HCT116 (cell line): ENCODE data around the gene ARHGAP9.

ENCODE experiments used
- EZH2 ChIP-seq: fragments of 200-600 bp; sonication (generic); IDR thresholded peaks from 2 replicates; pipeline ENCODE4 v1.6.1; 2017; ENCODE audit warnings: antibody characterized with exemption, mixed run types
- EZH2phosphoT487 ChIP-seq: fragments of 200-600 bp; IDR thresholded peaks from 2 replicates; pipeline ENCODE4 v1.6.1; 2018; ENCODE audit warnings: antibody characterized with exemption, borderline replicate concordance
- JUND ChIP-seq: IDR thresholded peaks from 2 replicates; pipeline ENCODE4 v1.6.1; 2012
- POLR2A ChIP-seq: IDR thresholded peaks from 2 replicates; pipeline ENCODE4 v1.7.0; 2011; ENCODE audit warnings: borderline replicate concordance; ENCODE audit not compliant: insufficient read depth, insufficient read length; ENCODE audit errors: extremely low read depth
- SP1 ChIP-seq: IDR thresholded peaks from 2 replicates; pipeline ENCODE4 v1.6.1; 2012; ENCODE audit warnings: low read depth
- TCF7L2 ChIP-seq: IDR thresholded peaks from 2 replicates; pipeline ENCODE4 v1.7.0; 2011; ENCODE audit warnings: borderline replicate concordance, inconsistent platforms; ENCODE audit not compliant: insufficient read depth, insufficient read length; ENCODE audit errors: extremely low read depth
- YY1 ChIP-seq: IDR thresholded peaks from 2 replicates; pipeline ENCODE4 v1.6.1; 2011; ENCODE audit warnings: low read length, low read depth, moderate library complexity, mild to moderate bottlenecking; ENCODE audit not compliant: insufficient replicate concordance; ENCODE audit errors: extremely low read depth
- ZNF274 ChIP-seq: fragments of 200-500 bp; sonication (Bioruptor generic); IDR thresholded peaks from 2 replicates; pipeline ENCODE4 v1.6.1; 2014; ENCODE audit warnings: mild to moderate bottlenecking, low read depth, low read length, inconsistent platforms
- TF ChIP-seq, protein P1 (sequence below), 3 experiments: fragments of 200-600 bp in 1 of 3; sonication (generic) in 1 of 3; IDR thresholded peaks in 2 of 3; conservative IDR thresholded peaks in 1 of 3; 2 replicates each; pipeline ENCODE4 v1.5.1; 2012 to 2017; ENCODE audit warnings: low read depth in 2 of 3, low read length in 2 of 3, antibody characterized with exemption in 1 of 3, borderline replicate concordance in 1 of 3, control low read depth in 1 of 3, mild to moderate bottlenecking in 1 of 3, mixed read lengths in 1 of 3, mixed run types in 1 of 3, moderate library complexity in 1 of 3; ENCODE audit not compliant: insufficient read depth in 1 of 3

DNA sequence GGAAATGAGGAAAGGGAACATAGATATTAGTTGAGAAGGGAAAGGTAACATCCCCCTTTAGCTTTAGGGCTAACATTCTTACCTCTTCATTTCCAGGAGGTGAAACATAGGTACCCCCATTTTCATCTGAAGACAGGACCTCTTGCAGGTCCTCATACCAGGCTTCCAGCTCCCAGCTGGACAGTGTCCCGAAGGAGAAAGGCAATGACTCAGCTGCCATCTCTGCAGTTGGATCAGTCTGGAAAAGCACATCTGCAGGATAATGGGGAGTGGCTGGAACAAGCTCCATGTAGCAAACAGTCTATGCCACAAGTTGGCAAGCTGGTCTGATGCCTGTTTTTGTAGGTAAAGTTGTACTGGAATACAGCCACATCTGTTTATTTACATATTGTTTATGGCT, 37.5 kb upstream of the ARHGAP9 start:
- TF ChIP-seq YY1, result no peak
- no peak for TF ChIP-seq EZH2
- TF ChIP-seq, protein P1, sequence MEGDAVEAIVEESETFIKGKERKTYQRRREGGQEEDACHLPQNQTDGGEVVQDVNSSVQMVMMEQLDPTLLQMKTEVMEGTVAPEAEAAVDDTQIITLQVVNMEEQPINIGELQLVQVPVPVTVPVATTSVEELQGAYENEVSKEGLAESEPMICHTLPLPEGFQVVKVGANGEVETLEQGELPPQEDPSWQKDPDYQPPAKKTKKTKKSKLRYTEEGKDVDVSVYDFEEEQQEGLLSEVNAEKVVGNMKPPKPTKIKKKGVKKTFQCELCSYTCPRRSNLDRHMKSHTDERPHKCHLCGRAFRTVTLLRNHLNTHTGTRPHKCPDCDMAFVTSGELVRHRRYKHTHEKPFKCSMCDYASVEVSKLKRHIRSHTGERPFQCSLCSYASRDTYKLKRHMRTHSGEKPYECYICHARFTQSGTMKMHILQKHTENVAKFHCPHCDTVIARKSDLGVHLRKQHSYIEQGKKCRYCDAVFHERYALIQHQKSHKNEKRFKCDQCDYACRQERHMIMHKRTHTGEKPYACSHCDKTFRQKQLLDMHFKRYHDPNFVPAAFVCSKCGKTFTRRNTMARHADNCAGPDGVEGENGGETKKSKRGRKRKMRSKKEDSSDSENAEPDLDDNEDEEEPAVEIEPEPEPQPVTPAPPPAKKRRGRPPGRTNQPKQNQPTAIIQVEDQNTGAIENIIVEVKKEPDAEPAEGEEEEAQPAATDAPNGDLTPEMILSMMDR (IDR thresholded peaks at IDR 0.05 in 2 of 3, conservative IDR thresholded peaks at IDR 0.05 in 1 of 3; ENCODE audit: borderline replicate concordance in 1 of 3, insufficient read depth in 1 of 3, low read depth in 2 of 3, low read length in 2 of 3), result no peak
- no peak for TF ChIP-seq POLR2A
- TF ChIP-seq ZNF274, result no peak
- TF ChIP-seq SP1, result no peak
- no peak for TF ChIP-seq TCF7L2
- no peak for TF ChIP-seq JUND
- no peak for TF ChIP-seq EZH2phosphoT487
